IPS-NIHi7 (cell line): ENCODE measurements around the gene FANCM.

ENCODE experiments used
- DNase-seq: peaks from one replicate; pipeline ENCODE4 v3.0.0; 2012; ENCODE audit warnings: mixed read lengths; ENCODE audit errors: extremely low spot score

FANCM gene, protein sequence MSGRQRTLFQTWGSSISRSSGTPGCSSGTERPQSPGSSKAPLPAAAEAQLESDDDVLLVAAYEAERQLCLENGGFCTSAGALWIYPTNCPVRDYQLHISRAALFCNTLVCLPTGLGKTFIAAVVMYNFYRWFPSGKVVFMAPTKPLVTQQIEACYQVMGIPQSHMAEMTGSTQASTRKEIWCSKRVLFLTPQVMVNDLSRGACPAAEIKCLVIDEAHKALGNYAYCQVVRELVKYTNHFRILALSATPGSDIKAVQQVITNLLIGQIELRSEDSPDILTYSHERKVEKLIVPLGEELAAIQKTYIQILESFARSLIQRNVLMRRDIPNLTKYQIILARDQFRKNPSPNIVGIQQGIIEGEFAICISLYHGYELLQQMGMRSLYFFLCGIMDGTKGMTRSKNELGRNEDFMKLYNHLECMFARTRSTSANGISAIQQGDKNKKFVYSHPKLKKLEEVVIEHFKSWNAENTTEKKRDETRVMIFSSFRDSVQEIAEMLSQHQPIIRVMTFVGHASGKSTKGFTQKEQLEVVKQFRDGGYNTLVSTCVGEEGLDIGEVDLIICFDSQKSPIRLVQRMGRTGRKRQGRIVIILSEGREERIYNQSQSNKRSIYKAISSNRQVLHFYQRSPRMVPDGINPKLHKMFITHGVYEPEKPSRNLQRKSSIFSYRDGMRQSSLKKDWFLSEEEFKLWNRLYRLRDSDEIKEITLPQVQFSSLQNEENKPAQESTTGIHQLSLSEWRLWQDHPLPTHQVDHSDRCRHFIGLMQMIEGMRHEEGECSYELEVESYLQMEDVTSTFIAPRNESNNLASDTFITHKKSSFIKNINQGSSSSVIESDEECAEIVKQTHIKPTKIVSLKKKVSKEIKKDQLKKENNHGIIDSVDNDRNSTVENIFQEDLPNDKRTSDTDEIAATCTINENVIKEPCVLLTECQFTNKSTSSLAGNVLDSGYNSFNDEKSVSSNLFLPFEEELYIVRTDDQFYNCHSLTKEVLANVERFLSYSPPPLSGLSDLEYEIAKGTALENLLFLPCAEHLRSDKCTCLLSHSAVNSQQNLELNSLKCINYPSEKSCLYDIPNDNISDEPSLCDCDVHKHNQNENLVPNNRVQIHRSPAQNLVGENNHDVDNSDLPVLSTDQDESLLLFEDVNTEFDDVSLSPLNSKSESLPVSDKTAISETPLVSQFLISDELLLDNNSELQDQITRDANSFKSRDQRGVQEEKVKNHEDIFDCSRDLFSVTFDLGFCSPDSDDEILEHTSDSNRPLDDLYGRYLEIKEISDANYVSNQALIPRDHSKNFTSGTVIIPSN (N-terminal part only)

GRCh38 chr14:45135659-45136395 is at the start of gene FANCM:
Gene FANCM (plus strand): TSS chr14:45135930. CDS start chr14:45136032, 102 bp downstream.
- DNase-seq = peak; percentile 87

GRCh38 chr14:45089813-45090212 is 45.9 kb upstream of the FANCM start:
- DNase-seq = no peak

DNA sequence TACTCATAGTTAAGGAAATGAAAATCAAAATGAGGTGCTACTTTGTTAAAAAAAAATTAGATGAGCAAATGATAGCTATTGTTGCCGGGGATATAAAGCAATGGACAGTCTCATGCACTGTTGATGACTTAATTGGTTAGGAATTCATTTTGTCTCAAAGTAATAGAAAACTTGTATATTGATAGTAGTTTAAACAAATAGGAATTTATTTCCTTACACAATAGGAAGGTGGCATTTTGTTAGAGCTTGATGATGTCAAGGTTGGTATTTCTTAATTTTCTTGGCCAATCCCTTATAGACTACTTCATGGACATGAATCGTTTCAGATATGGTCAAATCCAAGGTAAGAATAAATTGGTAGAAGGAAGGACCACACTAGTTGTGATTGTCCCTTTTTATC is 44.0 kb upstream of the FANCM start:
- no peak for DNase-seq

GRCh38 chr14:45094275-45094674 is 41.5 kb upstream of the FANCM start:
- DNase-seq = no peak

- DNase-seq = no peak
Measured at GRCh38 chr14:45095143-45095542, 40.6 kb upstream of the FANCM start.

- no peak for DNase-seq
Measured at GRCh38 chr14:45096218-45096617, 39.5 kb upstream of the FANCM start.

- DNase-seq = no peak
Measured at GRCh38 chr14:45103806-45104205, 31.9 kb upstream of the FANCM start.

DNA sequence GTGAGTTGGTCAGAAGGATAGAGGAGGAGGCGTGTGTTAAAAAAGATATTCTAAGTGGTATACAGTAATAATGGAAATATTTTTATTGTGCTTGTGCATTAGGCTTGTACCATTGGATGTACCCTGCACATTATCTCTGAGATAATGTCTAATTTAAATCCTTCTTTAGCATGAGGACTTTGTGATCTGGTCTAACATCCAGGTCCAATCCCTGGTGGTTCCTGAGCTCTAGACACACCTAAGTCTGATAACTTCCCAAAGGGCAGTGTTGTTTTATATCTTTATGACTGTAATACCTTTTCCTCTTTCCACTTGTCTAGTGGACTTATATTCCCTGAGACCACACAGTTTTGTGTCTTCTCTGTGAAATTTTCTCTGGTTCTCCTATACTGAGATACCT is 31.2 kb upstream of the FANCM start:
- DNase-seq = no peak

DNA sequence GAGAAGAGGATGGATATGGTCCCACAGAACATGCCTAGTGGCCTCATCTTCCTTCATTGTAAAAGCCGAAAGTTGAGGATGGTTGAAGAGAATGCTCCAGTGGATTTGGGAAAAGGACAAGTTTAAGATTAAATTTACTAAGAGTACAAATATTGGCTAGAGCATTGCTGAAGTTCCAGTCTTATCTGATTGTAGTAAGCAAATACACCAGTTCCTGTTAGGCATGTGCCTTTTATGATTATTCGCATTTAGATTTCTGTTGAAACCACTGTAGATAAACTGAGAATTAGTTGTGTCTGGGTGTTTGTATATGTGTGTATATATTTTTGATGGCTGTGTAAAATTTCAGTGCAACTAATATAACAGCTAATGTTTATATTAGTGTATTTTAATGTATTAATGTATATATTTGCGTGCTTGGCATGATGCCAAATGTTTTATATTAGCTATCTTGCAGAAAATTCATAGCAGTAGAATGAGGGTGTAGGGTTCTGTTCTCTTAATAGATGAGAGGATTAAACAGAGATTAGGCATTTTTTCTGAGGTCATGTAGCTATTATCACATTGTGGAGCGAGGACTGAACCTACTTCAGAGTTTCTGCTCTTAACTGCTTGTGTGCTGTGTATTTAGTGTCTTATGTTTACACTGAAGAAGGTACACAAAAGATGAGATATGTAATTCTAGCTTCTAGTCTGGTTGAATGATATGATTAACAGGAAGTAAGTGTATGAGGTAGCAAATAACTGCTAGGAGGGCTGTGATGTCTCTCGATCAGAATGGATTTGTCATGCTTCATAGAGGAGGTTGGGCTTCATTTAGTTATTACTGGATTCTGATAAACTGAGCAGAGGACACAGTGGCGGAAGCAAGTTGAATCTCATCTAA is 22.6 kb upstream of the FANCM start:
- no peak for DNase-seq

- DNase-seq = no peak
Measured at GRCh38 chr14:45114327-45114726, 21.4 kb upstream of the FANCM start.

- no peak for DNase-seq
Measured at GRCh38 chr14:45118594-45118993, 17.1 kb upstream of the FANCM start.

DNA sequence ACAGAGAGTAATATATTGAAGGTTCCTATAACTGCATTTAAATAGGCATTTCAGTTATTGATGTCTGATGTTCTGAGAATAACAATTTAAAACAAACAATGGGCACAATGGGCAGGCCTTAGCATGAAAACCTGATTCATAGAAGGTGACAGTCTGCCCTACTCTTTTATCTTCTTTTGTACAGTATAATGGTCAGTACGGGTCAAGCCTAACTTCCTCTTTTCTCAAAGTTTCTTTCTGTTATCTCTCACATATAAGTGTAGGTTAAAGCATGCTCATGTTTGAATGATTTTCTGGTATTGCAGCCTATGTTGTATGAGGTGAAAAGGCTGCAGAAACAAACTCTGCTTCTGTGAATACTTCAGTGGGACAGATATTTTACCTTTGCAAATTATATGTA is 15.6 kb upstream of the FANCM start:
- DNase-seq = no peak

DNA sequence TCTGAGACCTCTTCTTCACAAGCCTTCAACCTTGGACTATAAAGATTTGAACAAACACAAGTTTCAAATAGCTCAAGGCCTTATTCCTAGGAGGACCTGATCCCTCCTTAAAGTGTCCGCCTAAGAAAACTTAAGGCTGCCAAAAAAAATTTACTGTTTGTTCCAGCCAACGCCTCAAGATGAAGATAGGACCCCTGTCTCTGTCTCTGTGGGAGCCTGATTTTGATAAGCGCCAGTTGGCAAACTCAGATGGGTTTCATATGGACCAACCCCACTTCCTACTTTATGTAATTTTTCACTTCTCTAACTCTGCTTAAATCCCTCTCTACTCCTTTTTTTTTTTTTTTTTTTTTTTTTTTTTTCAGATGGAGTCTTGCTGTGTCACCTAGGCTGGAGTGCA is 12.5 kb upstream of the FANCM start:
- no peak for DNase-seq

GRCh38 chr14:45125754-45126153 is 10.0 kb upstream of the FANCM start:
- DNase-seq = no peak

GRCh38 chr14:45128963-45129629 is 6.6 kb upstream of the FANCM start:
- no peak for DNase-seq

GRCh38 chr14:45133683-45134050 is 2.1 kb upstream of the FANCM start:
- no peak for DNase-seq

DNA sequence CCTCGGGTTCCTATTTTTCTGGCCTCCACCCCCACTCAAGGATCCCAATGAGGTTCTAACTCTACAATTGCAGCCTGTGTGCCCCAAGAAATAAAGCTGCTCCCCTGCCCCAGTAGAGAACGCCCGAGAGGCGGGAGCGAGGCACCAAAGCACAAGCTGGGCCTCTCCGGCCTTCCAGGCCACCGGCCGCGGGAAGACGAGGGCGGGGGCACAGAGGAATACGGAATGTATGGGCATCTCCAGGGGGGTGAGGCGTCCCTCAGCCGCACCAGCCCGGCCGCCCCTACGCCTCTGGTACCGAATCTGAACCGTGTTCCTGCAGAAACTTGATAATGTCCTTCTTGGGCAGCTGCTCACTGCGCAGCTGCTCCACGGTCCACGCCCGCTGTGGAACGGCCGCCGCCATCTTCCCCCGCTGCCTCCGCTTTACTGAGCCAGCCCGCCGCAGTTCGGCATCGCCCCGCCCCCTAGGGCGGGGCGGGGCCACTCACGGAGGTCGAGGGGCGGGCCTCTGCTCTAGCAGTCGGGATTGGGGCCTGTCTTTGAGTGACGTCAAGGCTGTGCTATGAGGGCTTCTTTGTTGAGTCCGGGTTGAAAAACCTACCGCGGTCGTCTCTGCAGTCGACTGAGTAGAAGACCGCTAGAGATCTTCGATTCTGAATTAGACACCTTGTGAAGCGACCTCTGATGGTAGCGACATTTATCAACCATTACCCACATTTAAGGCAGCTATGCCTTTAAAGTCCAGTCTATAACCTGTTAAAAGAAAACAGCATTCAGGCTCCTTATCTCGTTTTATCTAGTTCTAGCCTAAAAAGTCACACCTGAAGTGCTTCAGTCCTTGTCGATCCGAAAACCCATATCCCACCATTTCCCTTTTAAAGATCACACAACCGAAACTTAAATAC is 1.4 kb upstream of the FANCM start, which contains the start of gene FKBP3:
Gene FKBP3 (minus strand): TSS at position 431 of the 908 bp plus-strand sequence. CDS start 25 bp downstream, at position 406.
- DNase-seq = peak; percentile 98

GRCh38 chr14:45135156-45135555 is 574 bp upstream of the FANCM start:
- DNase-seq = no peak

DNA sequence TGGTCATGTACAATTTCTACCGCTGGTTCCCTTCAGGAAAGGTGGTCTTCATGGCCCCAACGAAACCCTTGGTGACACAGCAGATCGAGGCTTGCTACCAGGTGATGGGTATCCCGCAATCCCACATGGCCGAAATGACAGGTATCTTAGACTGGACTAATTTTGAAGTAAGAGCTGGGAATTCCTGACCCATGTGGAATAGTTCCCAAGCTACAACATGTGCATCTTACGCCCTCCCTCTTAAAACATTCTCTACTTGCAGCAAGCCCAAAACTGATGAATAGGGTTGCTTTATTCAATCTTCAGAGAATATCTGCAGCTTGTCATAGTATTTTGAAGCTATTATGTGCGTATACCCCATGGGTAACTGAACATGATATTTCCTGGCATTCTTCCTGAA is 669 bp downstream of the FANCM start:
- DNase-seq = no peak
